Measurements from ENCODE around the gene MLLT3.

- no peak for TF ChIP-seq REST (IDR thresholded peaks at IDR 0.05; ENCODE audit: borderline replicate concordance in 1 of 2, low read depth in 1 of 2, low read length in 2 of 2)
- TF ChIP-seq POLR2A (IDR thresholded peaks at IDR 0.05; ENCODE audit: insufficient read depth in 1 of 2, low read depth in 2 of 2, low read length in 2 of 2): no peak
- no peak for TF ChIP-seq JUN (CRISPR knock-in tag; IDR thresholded peaks at IDR 0.05)
These were observed 14.7 kb upstream of the MLLT3 start for GRCh38 chr9:20636888-20637440.

Measured in HepG2 (cell line).